Left colon (tissue), 2 donors: ENCODE measurements around the gene ZNF616. TPM values are rescaled to one million over a fixed set of nuclear protein-coding genes. Genes with fewer than 3 reads are reported as not detected.
A peak's percentile ranks its signal among the peaks of the same experiment; 100 is the strongest.

Source experiments
- ATAC-seq: fragments of 200-7000 bp; cut with Tn5 transposase; one replicate; pipeline ENCODE4 v1.9.1; 2020; ENCODE audit warnings: mild to moderate bottlenecking, moderate library complexity
- DNase-seq, 2 donors: peaks; one replicate each; pipeline ENCODE4 v3.0.0-alpha.2; 2020
- intact Hi-C, 2 donors: fragments of 100-400 bp; cut with DNase I in 1 of 2; cut with micrococcal nuclease in 1 of 2; formaldehyde crosslinking; loops; one replicate each; pipeline versions ENCODE4 v1.11.2 to v1.14.0; 2022; cut with DNase I, micrococcal nuclease
- long read RNA-seq: library from polyadenylated mRNA; unstranded; transcript quantifications from one replicate; pipeline ENCODE4 v2.0.0, GENCODE V29; 2021
- total RNA-seq, 2 donors: library from RNA; stranded (reverse); fragmentation: NEBNext Ultra II Directional; extraction: Animal tissue kit (Norgen Biotek cat#: 25700); gene quantifications; one replicate each; pipeline ENCODE4 v1.2.1, GENCODE V29; 2021
- donor health status: DM: no; HTN: no; CAD: no.
- donor health status: DM: yes; HTN: yes; CAD: no.

Gene ZNF616
- 1 to 10 TPM; 7.1 to 9.2 TPM for total RNA-seq
- long read RNA-seq, partial matches to known transcripts = 0 of 1 reads
- long read RNA-seq, other reads (novel, unspliced or antisense) = 1 of 1 reads

DNA sequence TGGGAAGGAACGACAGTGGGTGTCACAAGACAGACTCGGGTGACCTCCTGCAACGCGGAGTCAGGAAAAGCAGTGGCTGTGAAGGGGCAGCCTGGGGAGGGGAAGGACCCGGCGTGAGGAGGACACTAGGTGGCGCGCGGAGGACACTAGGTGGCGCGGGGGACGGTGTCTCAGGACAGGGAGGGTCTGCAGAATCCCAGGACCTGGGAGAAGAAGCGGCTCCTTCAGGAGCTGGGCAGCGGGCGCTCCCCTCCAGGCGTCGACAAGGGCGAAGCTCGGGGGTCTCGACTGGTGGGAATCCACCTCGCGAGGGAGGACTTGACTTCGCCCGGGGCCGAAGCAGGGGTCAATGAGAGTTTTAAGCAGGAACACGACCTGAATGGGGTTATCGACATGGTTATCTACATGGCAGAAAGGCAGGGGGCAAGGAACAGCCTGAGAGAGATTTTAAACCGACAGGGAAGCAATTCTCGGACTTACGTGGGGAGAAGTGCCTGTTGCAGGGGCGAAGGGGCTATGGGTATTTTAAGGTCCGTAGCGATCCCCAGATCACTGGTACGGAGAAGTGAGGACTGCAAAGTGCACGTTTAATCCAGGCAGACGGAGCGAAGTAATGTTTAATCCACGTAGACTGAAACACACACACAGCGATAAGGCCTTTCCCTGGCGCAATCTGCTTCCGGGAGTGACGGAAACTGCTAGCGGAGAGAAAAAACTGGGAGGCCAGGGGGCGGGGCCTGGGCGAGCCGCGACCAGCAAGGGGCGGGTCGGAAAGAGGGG lies at the start of gene ZNF616:
Gene ZNF616 (minus strand): TSS at position 687 of the 780 bp plus-strand sequence. CDS start 9,426 bp downstream, outside the sequence.
- intact Hi-C loops = loop anchor here in 1 of 2 donors (2.0 kb wide), 1 partner anchor 97 kb away; no protein-coding TSS in a partner anchor
- ATAC-seq = peak; percentile 97
- peak; percentile 97 to 98 for DNase-seq

DNA sequence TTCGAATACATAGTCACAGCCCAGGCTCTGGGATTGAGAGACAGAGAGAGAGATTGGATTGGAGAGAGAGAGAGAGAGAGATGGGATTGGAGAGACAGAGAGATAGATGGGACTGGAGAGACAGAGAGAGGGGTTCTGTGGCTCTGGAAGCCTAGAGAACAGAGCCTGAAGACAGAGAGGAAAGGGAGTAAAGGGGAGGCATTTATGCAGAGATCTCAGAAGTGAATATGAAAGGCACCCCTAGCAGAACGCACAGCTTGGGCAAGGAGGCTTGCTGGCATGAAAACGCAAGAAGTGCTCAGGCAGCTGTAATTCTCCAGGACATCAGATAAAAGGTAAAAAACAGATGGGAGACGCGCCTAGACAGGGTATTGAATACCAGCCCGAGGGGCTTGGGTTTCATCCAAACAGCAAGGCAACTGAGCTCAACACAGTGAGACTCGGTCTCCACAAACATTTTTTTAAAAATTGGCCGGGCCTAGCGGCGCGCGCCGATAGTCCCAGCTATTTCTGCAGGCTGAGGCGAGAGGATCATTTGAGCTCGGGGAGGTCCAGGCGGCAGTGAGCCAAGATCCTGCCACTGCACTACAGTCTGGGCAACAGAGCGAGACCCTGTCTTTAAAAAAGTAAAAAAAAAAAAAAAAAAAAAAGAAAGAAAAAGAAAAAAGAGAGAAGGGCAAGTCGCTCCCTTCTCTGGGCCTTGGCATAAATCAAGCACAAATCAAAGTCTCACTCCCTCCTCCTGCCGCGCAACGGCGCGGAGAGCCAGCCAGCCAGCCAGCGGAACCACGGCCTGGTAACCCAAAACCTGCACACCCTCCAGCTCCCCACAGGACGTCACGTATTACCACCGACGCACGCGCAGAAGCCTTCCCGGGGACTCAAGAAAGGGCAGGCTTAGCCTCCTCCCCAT lies 49.3 kb upstream of the ZNF616 start:
- intact Hi-C loops = no loop called here
- ATAC-seq (no peak), DNase-seq (peak in 1 of 2 donors; percentile 98)

DNA sequence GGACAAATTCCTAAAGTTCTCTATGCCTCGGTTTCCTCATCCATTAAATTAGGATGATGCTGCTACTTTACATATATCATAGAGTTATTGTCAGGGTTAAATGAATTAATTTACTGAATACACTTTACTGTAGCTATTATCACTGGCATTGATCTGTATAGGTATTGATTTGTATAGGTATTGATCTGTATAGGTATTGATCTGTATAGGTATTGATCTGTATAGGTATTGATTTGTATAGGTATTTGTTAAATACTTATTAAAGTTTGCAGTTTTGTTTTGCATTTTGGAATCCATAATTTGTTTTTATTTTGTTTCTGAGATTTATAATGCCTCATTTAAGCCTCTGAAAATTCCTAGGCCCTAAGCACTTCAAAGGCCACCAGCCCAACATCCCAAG lies 47.7 kb upstream of the ZNF616 start:
- ATAC-seq (no peak), DNase-seq (no peak)
- intact Hi-C loops = no loop called here

DNA sequence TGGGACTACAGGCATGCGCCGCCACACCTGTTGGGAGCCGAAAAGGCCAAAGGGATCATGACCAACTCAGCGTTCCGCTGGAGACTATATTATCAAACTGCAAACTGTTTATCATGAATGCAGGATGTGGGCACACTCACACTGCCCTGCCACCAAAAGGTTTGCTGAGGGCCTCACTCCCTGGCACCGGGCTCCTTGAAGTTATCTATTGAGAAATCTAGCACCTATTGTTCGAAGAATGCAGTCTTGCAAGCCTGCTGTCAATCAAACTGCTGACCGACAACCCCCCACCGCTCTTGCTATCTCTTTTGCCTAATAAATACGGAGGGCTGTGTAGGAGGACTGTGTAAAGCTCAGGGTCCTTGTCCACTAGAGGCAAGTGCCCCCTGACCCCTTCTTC lies 36.8 kb upstream of the ZNF616 start:
- no peak for DNase-seq
- ATAC-seq = no peak
- intact Hi-C loops = no loop called here

DNA sequence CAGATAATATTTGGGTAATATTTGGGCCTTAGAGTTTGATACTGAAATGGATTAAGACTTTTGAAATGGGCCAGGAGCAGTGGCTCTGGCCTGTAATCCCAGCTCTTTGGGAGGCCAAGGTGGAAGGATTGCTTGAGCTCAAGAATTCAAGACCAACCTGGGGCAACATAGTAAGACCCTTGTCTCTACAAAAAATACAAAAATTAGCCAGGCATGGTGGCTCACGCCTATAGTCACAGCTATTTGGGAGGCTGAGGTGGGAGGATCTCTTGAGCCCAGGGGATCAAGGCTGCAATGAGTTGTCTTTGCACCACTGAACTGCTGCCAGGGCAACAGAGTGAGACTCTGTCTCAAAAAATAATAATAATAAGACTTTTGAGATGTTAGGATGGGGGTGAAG lies 32.6 kb upstream of the ZNF616 start:
- ATAC-seq (no peak), DNase-seq (no peak)
- intact Hi-C loops = no loop called here

DNA sequence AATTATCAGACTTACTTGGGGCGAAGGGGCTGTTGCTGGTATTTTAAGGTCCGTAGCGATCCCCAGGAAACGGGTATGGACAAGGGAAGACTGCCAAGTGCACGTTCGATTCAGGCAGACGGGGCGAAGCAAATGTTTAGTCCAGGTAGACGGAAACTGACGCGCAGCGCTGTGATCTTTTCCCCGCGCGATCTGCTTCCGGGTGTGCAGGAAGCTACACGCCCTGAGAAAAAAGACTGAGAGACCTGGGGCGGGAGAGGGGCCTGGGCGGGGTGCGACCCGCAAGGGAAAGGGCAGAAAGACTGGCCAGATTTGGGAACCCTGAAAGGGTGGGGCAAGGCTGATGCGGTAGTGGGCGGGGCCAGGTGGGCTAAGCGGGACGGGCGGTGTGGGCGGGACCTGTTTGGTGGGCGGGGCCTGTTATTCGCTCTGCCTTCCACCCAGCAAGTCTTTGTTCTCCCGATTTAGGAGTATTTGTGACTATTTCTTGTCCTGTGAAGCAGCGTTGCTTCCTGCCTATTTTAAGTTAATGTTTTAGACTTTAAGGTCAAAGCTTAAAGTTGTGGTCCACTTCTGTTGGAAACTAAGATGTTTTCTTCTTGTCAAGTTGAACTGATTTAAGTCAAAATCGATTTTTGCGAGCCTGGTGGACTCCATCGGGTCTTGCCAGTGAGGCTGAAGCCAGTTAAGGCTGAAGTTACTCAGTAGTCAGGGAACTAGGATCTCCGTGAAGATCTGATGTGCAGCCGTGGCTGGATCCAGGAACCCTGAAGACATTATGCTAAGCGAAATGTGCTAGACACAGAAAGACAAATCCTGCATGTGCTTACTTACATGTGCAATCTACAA lies 31.8 kb upstream of the ZNF616 start, which contains the start of gene ZNF836:
Gene ZNF836 (minus strand): TSS at position 301 of the 849 bp plus-strand sequence. CDS start 3,549 bp downstream, outside the sequence.
- intact Hi-C loops = no loop called here
- DNase-seq (peak; percentile 91 to 95), ATAC-seq (peak; percentile 96)

DNA sequence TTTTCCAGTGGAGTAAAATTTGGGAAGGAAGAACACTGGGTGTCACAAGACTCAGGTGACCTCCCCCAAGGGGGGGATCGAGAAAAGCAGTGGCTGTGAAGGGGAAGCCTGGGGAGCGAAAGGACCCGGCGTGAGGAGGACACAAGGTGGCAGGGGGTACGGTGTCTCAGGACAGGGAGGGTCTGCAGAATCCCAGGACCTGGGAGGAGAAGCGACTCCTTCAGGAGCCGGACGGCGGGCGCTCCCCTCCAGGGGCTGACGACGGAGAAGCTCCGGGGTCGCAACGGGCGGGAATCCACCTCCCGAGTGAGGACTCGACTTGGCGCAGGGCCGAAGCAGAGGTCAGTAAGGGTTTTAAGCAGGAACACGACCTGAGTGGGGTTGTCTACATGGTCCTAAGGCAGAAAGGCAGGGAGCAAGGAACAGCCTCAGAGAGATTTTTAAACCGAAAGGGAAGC lies 31.2 kb upstream of the ZNF616 start:
- intact Hi-C loops = no loop called here
- ATAC-seq = peak; percentile 43
- peak in 1 of 2 donors; percentile 42 for DNase-seq

DNA sequence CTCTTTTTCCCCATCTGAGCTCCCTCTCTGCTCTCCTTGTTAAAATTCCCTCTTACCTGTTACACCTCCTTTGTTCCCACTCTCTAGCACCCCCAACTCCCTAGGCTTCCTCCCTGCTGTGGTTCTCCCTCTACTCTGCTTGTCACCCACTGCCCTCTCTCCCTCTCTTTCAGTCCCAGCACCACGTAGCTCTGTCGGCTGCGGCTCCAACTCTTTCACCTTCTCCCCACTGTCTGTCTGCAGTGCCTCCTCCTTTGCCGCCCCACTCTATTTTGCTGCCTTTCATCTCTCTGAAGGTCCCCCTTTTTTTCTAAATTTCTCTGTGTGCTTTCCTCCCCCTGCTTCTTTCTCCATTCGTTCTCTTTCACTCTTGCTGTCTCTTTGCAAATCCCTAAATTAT lies 30.6 kb upstream of the ZNF616 start:
- peak; percentile 41 for ATAC-seq
- intact Hi-C loops = no loop called here
- no peak for DNase-seq

DNA sequence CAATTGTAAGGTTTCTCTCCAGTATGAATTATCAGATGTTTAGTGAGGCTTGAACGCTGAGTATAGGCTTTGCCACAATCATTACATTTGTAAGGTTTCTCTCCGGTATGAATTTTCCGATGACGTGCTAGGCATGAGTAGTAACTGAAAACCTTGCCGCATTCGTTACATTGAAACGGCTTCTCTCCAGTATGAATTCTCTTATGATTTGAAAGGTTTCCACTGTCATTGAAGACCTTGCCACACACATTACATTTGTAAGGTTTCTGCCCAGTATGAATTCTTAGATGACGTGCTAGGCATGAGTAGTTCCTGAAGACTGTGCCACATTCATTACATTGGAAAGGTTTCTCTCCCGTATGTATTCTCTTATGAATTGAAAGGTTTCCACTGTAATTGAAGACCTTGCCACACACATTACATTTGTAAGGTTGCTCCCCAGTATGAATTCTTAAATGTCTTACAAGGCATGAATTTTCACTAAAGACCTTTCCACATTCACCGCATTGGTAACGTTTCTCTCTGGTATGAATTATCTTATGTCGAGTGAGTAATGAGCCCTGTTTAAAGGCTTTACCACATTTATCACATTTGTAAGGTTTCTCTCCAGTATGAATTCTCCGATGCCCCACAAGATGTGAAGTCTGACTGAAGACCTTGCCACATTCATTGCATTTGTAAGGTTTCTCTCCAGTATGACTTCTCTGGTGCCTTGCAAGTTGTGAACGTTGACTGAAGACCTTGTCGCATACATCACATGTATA lies 16.0 kb upstream of the ZNF616 start:
- ATAC-seq = no peak
- DNase-seq = no peak
- intact Hi-C loops = no loop called here

DNA sequence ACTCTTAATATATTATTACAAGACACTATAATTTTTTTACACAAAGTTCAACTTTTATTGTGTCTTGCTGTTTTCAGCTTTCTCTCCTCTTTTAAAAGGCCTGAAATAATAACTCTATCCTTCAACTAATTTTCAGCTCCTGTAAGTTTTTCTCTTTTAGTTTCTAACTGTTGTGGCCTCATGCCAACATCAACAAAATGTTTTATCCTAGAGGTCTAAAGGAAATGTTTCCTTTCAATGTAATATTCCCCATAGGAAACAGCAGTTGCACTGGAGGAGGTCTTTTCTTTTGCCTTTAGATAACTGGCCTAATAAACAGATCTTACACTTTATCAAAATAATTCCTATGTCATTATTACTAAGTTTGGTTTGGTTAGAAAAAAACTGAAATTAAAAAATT lies 8.5 kb upstream of the ZNF616 start:
- ATAC-seq (no peak), DNase-seq (no peak)
- intact Hi-C loops = no loop called here

DNA sequence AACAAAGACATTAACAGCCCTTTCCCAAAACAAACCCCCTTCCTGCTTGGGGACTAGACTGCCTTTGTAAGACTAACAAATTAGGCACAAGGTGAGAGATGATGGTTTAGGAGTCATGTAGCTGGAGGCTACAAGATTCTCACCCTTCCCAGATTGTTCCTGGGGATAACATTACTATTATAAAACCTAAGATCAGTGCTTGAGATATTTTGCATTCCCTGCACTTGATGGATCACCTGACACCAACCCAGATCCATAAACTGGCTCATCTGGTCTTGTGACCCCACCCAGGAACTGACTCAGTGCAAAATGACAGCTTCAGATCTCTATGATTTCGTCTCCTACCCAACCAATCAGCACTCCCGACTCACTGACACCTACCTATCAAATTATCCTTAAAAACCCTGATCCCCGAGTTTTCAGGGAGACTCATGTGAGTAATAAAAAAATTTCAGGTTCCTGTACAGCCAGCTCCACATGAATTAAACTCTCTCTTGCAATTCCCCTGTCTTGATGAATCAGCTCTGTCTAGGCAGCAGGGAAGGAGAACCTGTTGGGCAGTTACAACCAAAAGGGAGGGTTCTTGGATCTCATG lies 2.4 kb upstream of the ZNF616 start:
- DNase-seq = no peak
- intact Hi-C loops = no loop called here
- no peak for ATAC-seq

DNA sequence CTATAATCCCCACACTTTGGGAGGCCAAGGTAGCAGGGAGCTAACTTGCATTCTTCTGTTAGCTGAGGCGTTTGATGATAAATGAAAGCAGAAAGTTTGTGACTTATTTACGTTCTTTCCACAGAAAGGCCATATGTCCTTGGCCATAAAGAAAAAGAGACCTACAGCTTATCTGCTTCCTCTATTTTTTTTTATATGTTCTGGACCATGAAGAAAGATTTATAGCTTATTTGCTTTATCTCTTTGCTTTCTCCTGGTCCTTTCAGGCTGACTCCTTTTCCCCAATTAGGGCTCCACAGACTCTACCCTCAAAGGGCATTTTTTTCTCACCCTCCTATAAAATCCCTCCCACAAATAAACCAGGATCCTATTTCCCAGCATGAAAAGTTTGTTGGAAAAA lies 1.5 kb upstream of the ZNF616 start:
- intact Hi-C loops = no loop called here
- DNase-seq = no peak
- ATAC-seq = no peak

DNA sequence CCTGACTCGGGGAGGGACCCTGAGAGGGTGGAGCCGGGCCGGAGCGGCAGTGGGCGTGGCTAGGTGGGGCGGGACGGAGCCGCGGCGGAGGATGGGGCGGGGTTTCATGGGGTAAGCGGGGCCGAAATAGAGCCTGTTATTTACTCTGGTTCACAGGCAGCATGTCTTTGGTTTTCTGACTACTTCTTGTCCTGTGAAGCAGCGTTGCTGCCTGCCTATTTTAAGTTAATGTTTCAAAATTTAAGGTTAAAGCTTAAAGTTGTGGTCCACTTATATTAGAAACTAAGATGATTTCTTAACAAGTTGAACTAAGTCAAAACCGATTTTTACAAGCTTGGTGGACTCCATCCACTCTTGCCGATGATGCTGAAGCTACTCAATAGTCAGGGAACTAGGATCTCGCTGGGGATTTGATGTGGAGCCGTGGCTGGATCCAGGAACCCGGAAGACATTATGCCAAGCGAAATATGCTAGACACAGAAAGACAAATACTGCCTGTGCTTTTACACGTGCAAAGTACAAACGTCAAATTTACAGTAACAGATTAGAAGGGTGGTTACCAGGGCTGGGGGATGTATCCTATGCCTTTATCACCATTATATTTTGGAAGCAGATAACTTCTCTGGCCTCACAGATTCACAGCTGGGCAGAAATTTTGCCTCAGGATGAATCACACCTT lies 433 bp upstream of the ZNF616 start:
- ATAC-seq = no peak
- peak in 1 of 2 donors; percentile 8 for DNase-seq
- intact Hi-C loops = no loop called here

DNA sequence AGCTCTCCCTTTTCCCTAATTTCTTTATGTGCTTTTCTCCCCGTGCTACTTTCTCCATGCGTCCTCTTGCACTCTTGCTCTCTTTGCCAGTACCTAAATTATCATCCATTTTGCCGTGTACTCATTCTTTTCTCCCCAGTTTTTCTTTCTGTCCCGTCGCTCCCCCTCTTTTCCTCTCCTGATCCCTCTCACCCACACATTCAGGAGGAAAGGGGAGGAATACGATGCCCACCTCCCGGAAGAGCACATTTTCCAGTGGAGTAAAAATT lies 821 bp downstream of the ZNF616 start:
- ATAC-seq (no peak), DNase-seq (no peak)
- intact Hi-C loops = loop anchor here in 1 of 2 donors (2.0 kb wide), 1 partner anchor 98 kb away; no protein-coding TSS in a partner anchor

DNA sequence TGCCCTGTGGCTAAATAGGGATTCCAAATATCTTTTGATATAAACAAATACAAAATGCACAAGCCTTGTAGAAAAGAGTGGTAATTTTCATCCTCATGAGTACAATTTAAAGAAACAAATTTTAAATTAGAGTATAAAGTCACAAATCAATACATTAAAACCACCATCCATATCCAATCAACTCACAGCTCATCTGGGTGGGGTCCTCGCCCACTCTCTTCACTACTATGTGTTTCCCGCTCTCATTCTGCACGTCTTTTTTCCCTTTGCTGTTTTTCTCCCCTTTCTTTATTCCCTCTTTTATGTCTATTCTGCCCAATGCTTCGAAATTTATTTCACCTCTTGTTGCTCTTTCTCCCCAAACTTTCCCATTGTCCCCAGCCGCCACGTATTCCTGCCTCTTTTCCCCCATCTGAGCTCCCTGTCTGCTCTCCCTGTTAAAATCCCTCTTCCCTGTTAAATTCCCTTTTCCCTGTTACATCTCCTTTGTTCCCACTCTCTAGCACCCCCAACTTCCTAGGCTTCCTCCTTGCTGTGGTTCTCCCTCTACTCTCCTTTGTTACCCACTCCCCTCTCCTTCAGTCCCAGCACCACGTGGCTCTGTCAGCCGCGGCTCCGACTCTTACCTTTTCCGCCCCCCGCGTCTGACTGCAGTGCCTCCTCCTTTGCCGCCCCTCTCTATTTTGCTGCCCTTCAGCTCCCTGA lies 1.3 kb downstream of the ZNF616 start:
- DNase-seq (peak; percentile 23 to 30), ATAC-seq (no peak)
- intact Hi-C loops = loop anchor here in 1 of 2 donors (2.0 kb wide), 1 partner anchor 98 kb away; no protein-coding TSS in a partner anchor

DNA sequence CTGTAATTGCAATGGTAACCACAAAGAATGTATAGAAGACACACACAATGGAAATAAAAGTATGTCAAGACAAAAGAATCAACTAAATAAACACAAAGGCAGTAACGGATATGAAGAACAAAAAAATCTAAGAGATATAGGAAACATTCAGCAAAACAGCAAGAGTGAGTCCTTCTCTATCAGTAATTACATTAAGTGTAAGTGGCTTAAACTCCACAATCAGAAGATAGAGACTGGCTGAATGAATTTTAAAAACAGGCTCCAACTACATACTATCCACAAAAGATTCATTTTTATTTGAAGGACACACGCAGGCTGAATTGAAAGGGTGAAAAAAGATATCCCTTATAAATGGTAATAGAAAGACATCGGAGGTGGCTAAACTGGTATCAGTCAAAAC lies 19.5 kb downstream of the ZNF616 start:
- intact Hi-C loops = no loop called here
- no peak for DNase-seq
- ATAC-seq = no peak
